HUES48 (cell line): ENCODE data around the gene PAX5.

Source experiments
- H3K27ac ChIP-seq: one replicate; pipeline ENCODE4 v1.7.0; 2013; ENCODE audit warnings: low read depth, low read length, inconsistent platforms
- H3K27me3 ChIP-seq: 2 replicates; pipeline ENCODE4 v1.6.1; 2013; ENCODE audit warnings: mild to moderate bottlenecking, low read length; ENCODE audit not compliant: control insufficient read depth, insufficient read depth
- H3K36me3 ChIP-seq: 2 replicates; pipeline ENCODE4 v1.6.1; 2013; ENCODE audit warnings: low read length; ENCODE audit not compliant: control insufficient read depth, insufficient read depth
- H3K4me1 ChIP-seq: 2 replicates; pipeline ENCODE4 v1.6.1; 2013; ENCODE audit warnings: mild to moderate bottlenecking, low read length; ENCODE audit not compliant: control insufficient read depth, insufficient read depth
- H3K4me3 ChIP-seq: 2 replicates; pipeline ENCODE4 v1.5.1; 2013; ENCODE audit warnings: mild to moderate bottlenecking, low read depth, low read length
- H3K9ac ChIP-seq: 2 replicates; pipeline ENCODE4 v1.6.1; 2013; ENCODE audit warnings: mild to moderate bottlenecking, low read depth, low read length, moderate library complexity
- H3K9me3 ChIP-seq: 2 replicates; pipeline ENCODE4 v1.6.1; 2013; ENCODE audit warnings: low read length; ENCODE audit not compliant: control insufficient read depth, insufficient read depth

PAX5 gene

DNA sequence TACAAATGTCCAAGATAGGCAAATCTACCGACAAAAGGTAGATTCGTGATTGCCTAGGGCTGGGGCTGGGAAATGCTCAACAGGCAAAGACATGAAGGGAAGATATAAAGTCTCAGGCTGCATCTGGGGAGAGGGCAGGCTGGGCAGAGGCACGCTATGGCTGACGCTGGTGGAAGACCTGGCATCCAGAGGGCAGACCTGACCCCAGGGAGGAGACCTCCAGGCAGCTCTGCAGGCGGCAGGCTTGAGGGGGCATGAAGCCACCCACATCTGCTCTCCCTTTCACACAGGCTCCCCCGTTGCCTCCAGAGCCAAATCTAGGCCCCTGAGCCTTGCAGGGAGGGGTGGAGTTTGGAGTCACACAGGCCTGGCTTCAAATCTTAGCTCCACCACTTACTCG is 145.5 kb downstream of the PAX5 start:
- H3K27ac ChIP-seq, result no peak overlapping the region
- peaks cover 5% of the 10 kb centered on the region; the same call in 1 of the 2 replicates for H3K4me1 ChIP-seq
- no peaks in the 10 kb centered on the region for H3K9me3 ChIP-seq
- H3K27me3 ChIP-seq, result no peaks in the 10 kb centered on the region
- no peak overlapping the region for H3K4me3 ChIP-seq
- H3K9ac ChIP-seq, result no peak overlapping the region
- no peaks in the 10 kb centered on the region for H3K36me3 ChIP-seq

GRCh38 chr9:36884721-36885120 is 149.3 kb downstream of the PAX5 start:
- Histone ChIP-seq H3K9ac (no peak overlapping the region), H3K9me3 (no peaks in the 10 kb centered on the region), H3K36me3 (no peaks in the 10 kb centered on the region), H3K27me3 (no peaks in the 10 kb centered on the region), H3K4me1 (no peaks in the 10 kb centered on the region), H3K27ac (no peak overlapping the region), H3K4me3 (no peak overlapping the region)

DNA sequence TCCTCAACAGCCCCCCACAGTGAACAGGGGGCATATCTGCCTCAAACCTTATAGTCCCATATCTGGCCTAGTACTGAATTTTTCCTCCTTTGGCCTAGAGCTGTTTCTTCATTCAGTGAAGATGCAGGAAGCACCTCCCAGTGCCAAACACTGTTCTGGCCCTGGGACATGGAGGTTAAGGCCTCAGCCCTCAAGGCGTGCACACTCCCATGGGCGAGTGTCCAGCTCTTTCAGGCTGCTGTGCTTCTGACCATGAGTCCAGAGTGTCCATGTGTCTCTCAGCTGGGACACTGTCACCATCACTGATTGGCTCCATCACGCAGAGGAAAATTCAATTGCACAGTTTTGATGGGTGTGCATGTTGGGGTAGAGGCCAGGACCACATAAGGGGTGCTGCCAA is 151.5 kb downstream of the PAX5 start:
- Histone ChIP-seq H3K27ac (no peak overlapping the region), H3K4me3 (no peak overlapping the region), H3K9me3 (no peaks in the 10 kb centered on the region), H3K4me1 (no peaks in the 10 kb centered on the region), H3K27me3 (no peaks in the 10 kb centered on the region), H3K36me3 (no peaks in the 10 kb centered on the region), H3K9ac (no peak overlapping the region)

DNA sequence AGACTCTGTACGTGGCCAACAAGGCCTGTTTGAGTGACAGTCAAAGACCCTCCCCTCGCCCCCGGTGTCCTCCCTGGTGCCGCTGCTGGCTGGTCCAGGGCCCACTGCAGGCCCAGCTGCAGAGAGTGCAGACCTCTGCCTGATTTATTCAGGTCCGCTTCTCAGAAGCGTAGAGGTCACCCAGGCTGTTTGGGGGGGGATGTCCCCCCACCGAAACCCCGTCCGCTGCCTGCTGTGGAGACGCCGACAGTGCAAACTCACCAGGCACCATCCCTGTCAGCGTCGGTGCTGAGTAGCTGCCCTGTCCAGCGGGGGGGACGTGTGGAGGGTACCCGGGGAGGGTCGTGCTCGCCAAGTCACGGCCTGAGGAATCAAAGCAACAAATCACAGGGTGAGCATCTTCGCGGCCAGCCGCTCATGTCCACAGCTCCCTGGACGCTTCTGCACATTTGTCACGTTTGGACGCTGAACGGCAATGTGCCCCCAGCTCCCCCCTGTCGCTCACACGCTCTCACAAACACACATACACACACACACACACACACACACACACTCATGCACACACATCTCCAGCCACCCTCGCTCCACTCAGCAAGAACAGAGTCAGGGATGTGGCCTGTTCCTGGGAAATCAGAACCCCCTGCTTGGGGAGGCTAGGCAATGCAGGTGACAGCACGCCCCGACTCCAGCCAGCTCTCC is 152.2 kb downstream of the PAX5 start:
- H3K27ac ChIP-seq, result no peak overlapping the region
- no peaks in the 10 kb centered on the region for H3K4me1 ChIP-seq
- no peaks in the 10 kb centered on the region for H3K27me3 ChIP-seq
- H3K36me3 ChIP-seq, result no peaks in the 10 kb centered on the region
- H3K9ac ChIP-seq, result no peak overlapping the region
- no peaks in the 10 kb centered on the region for H3K9me3 ChIP-seq
- H3K4me3 ChIP-seq, result no peak overlapping the region

DNA sequence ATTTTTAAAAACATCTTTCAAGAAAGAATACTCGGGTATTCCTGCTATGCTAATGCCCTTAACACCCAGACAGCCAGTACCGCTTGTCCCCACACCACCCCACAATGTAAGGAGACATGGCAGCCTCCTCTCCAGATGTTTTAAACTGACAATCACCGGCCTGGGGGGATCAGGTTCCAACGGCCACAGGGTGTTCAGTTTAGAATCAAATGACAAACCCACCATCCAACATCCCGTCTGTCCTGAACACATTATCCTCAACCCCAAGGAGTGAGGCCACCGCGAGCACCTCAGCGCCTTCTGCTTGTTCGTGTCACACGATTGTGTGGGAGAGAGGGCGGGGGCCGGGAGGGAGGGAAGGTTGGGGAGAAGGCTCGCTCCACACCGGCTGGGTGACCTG is 152.8 kb downstream of the PAX5 start:
- Histone ChIP-seq H3K36me3 (no peaks in the 10 kb centered on the region), H3K4me3 (no peak overlapping the region), H3K9me3 (no peaks in the 10 kb centered on the region)

GRCh38 chr9:36880075-36880474 is 154.0 kb downstream of the PAX5 start:
- Histone ChIP-seq H3K9me3 (no peaks in the 10 kb centered on the region), H3K4me3 (no peak overlapping the region), H3K4me1 (no peaks in the 10 kb centered on the region), H3K9ac (no peak overlapping the region), H3K36me3 (no peaks in the 10 kb centered on the region), H3K27ac (no peak overlapping the region), H3K27me3 (no peaks in the 10 kb centered on the region)

More for the DNA sequence above, 152.8 kb downstream of the PAX5 start:
- Histone ChIP-seq H3K27me3 (no peaks in the 10 kb centered on the region), H3K9ac (no peak overlapping the region), H3K4me1 (no peaks in the 10 kb centered on the region), H3K27ac (no peak overlapping the region)

GRCh38 chr9:36878986-36879982 is 154.8 kb downstream of the PAX5 start:
- Histone ChIP-seq H3K36me3 (no peaks in the 10 kb centered on the region), H3K4me1 (no peaks in the 10 kb centered on the region), H3K9ac (no peak overlapping the region), H3K9me3 (no peaks in the 10 kb centered on the region), H3K4me3 (no peak overlapping the region), H3K27me3 (no peaks in the 10 kb centered on the region), H3K27ac (no peak overlapping the region)

GRCh38 chr9:36877239-36877638 is 156.8 kb downstream of the PAX5 start:
- no peaks in the 10 kb centered on the region for H3K9me3 ChIP-seq
- H3K9ac ChIP-seq, result no peak overlapping the region
- no peak overlapping the region for H3K27ac ChIP-seq
- H3K4me1 ChIP-seq, result no peaks in the 10 kb centered on the region
- no peaks in the 10 kb centered on the region for H3K36me3 ChIP-seq
- peaks cover 5% of the 10 kb centered on the region; the same call in 1 of the 2 replicates for H3K27me3 ChIP-seq
- no peak overlapping the region for H3K4me3 ChIP-seq

DNA sequence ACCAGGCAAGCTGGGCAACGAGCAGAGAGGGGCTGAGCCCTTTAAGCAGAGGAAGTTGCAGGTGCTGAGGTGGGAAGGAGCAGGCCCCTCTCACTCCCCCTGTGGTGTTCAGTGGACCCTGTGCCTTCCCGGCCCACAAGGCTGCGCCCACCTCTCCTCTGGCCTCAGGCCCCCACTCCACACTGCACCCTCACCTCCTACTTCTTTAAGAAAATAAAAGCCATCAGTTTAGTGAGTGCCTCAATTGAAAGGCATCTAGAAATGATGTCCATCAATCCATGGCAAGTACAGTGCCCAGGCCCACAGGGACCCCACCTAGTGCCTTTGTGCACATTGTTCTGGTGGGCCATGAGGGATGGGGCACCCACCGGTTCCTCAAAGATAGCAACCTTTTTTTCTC is 158.0 kb downstream of the PAX5 start:
- H3K36me3 ChIP-seq, result no peaks in the 10 kb centered on the region
- no peak overlapping the region for H3K27ac ChIP-seq
- H3K27me3 ChIP-seq, result peaks cover 5% of the 10 kb centered on the region; the same call in 1 of the 2 replicates

GRCh38 chr9:36874921-36875320 is 159.1 kb downstream of the PAX5 start:
- no peaks in the 10 kb centered on the region for H3K4me1 ChIP-seq
- H3K27ac ChIP-seq, result no peak overlapping the region
- no peaks in the 10 kb centered on the region for H3K36me3 ChIP-seq

More for the DNA sequence above, 158.0 kb downstream of the PAX5 start:
- Histone ChIP-seq H3K9ac (no peak overlapping the region), H3K4me1 (no peaks in the 10 kb centered on the region), H3K9me3 (no peaks in the 10 kb centered on the region), H3K4me3 (no peak overlapping the region)

DNA sequence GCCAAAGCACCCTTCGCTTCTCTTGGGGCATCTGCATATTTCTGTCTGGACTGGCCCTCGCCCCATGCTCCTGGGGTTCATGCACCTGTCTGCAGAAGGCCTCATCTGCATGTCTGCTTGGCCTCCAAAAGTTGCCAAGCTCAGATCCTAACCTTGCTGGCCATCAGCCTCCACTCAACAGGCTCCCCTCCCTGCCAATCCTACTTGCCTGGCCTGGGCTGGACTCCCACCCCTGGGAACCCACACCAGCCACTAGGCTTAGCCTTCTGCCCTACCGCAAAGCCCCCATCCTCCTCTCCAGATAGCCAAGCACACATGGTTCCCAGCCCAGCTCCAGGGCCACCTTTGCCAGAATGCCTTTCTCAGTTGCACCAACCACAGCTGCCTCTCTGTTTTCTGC is 159.8 kb downstream of the PAX5 start:
- no peaks in the 10 kb centered on the region for H3K4me1 ChIP-seq
- H3K4me3 ChIP-seq, result no peak overlapping the region
- H3K27ac ChIP-seq, result no peak overlapping the region
- no peaks in the 10 kb centered on the region for H3K9me3 ChIP-seq
- no peak overlapping the region for H3K9ac ChIP-seq
- peaks cover 5% of the 10 kb centered on the region; the same call in 1 of the 2 replicates for H3K27me3 ChIP-seq
- no peaks in the 10 kb centered on the region for H3K36me3 ChIP-seq

More at GRCh38 chr9:36874921-36875320, 159.1 kb downstream of the PAX5 start:
- Histone ChIP-seq H3K9ac (no peak overlapping the region), H3K4me3 (no peak overlapping the region), H3K27me3 (peaks cover 5% of the 10 kb centered on the region; the same call in 1 of the 2 replicates), H3K9me3 (no peaks in the 10 kb centered on the region)
